ENCODE results near the gene TSPAN18.

Gene TSPAN18

GRCh38 chr11:44941259-44942021 lies 214.7 kb downstream of the TSPAN18 start:
- Histone ChIP-seq H3K36me3 (ENCODE audit: control insufficient read depth, insufficient read depth, low read length) (no peaks in the 10 kb centered on the region), H3K4me3 (replicated peaks; ENCODE audit: low read depth, low read length) (no peak overlapping the region), H3K27me3 (replicated peaks; ENCODE audit: control insufficient read depth, insufficient read depth, low read length) (no peaks in the 10 kb centered on the region; the same call in 1 of the 2 replicates)
- DNase-seq (ENCODE audit: extremely low read depth, insufficient read length), result no peak
- no peak for TF ChIP-seq CTCF (IDR thresholded peaks at IDR 0.05; ENCODE audit: insufficient read depth, low read length, poor library complexity, severe bottlenecking)

- Histone ChIP-seq H3K27me3 (replicated peaks; ENCODE audit: control insufficient read depth, insufficient read depth, low read length) (no peaks in the 10 kb centered on the region; the same call in 1 of the 2 replicates), H3K36me3 (ENCODE audit: control insufficient read depth, insufficient read depth, low read length) (no peaks in the 10 kb centered on the region), H3K4me3 (replicated peaks; ENCODE audit: low read depth, low read length) (no peak overlapping the region)
- no peak for DNase-seq (ENCODE audit: extremely low read depth, insufficient read length)
- TF ChIP-seq CTCF (IDR thresholded peaks at IDR 0.05; ENCODE audit: insufficient read depth, low read length, poor library complexity, severe bottlenecking), result no peak
These were observed 215.5 kb downstream of the TSPAN18 start for GRCh38 chr11:44942029-44942955.

- no peak overlapping the region for H3K4me3 ChIP-seq (replicated peaks; ENCODE audit: low read depth, low read length)
- no peaks in the 10 kb centered on the region for H3K36me3 ChIP-seq (ENCODE audit: control insufficient read depth, insufficient read depth, low read length)
- peaks cover 2% of the 10 kb centered on the region; the same call in 1 of the 2 replicates for H3K27me3 ChIP-seq (replicated peaks; ENCODE audit: control insufficient read depth, insufficient read depth, low read length)
- TF ChIP-seq CTCF (IDR thresholded peaks at IDR 0.05; ENCODE audit: insufficient read depth, low read length, poor library complexity, severe bottlenecking), result no peak
- DNase-seq (ENCODE audit: extremely low read depth, insufficient read length), result peak; percentile 37
These were observed 216.4 kb downstream of the TSPAN18 start for GRCh38 chr11:44943118-44943517.

- Histone ChIP-seq H3K4me3 (replicated peaks; ENCODE audit: low read depth, low read length) (no peak overlapping the region), H3K36me3 (ENCODE audit: control insufficient read depth, insufficient read depth, low read length) (no peaks in the 10 kb centered on the region)
These were observed 216.9 kb downstream of the TSPAN18 start for GRCh38 chr11:44943696-44944095.

More at GRCh38 chr11:44943696-44944095, 216.9 kb downstream of the TSPAN18 start:
- DNase-seq (ENCODE audit: extremely low read depth, insufficient read length), result no peak
- no peak for TF ChIP-seq CTCF (IDR thresholded peaks at IDR 0.05; ENCODE audit: insufficient read depth, low read length, poor library complexity, severe bottlenecking)
- H3K27me3 ChIP-seq (replicated peaks; ENCODE audit: control insufficient read depth, insufficient read depth, low read length), result peaks cover 2% of the 10 kb centered on the region; the same call in 1 of the 2 replicates

Measured in GM06990 (cell line).